ENCODE measurements around the gene NUDT6.

DNA sequence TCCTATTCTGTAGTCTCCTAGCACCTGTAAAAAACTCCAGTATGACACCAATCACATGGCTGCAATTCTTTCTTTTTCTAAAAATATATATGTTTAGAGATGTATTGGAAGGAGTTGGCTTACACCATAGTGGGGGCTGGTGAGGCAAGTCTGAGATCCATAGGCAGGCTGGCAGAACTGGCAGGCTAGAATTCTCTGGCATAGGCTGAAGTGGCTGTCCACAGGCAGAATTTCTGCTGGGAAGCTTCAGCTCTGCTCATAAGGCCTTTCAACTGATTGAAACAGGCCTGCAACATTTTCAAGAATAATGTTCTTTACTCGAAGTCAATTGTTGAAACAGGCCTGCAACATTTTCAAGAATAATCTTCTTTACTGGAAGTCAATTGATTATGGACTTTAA is 58.8 kb downstream of the NUDT6 start:
- TF ChIP-seq, protein P1, sequence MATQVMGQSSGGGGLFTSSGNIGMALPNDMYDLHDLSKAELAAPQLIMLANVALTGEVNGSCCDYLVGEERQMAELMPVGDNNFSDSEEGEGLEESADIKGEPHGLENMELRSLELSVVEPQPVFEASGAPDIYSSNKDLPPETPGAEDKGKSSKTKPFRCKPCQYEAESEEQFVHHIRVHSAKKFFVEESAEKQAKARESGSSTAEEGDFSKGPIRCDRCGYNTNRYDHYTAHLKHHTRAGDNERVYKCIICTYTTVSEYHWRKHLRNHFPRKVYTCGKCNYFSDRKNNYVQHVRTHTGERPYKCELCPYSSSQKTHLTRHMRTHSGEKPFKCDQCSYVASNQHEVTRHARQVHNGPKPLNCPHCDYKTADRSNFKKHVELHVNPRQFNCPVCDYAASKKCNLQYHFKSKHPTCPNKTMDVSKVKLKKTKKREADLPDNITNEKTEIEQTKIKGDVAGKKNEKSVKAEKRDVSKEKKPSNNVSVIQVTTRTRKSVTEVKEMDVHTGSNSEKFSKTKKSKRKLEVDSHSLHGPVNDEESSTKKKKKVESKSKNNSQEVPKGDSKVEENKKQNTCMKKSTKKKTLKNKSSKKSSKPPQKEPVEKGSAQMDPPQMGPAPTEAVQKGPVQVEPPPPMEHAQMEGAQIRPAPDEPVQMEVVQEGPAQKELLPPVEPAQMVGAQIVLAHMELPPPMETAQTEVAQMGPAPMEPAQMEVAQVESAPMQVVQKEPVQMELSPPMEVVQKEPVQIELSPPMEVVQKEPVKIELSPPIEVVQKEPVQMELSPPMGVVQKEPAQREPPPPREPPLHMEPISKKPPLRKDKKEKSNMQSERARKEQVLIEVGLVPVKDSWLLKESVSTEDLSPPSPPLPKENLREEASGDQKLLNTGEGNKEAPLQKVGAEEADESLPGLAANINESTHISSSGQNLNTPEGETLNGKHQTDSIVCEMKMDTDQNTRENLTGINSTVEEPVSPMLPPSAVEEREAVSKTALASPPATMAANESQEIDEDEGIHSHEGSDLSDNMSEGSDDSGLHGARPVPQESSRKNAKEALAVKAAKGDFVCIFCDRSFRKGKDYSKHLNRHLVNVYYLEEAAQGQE (IDR thresholded peaks at IDR 0.05; ENCODE audit: low read depth), result no peak
- TF ChIP-seq RAD21 (IDR thresholded peaks at IDR 0.05; ENCODE audit: low read depth), result no peak
- no peak for TF ChIP-seq EP300 (IDR thresholded peaks at IDR 0.05; ENCODE audit: borderline replicate concordance)
- no peak for TF ChIP-seq CEBPB (IDR thresholded peaks at IDR 0.05)

Data from Ishikawa (cell line).